HepG2 (cell line): ENCODE results near the gene ATP6V1C2. TPM values are rescaled to one million over a fixed set of nuclear protein-coding genes. Genes with fewer than 3 reads are reported as not detected.

Source experiments
- ATAC-seq: fragments of 200-7000 bp; cut with Tn5 transposase; 3 replicates; pipeline ENCODE4 v1.9.1; 2020; ENCODE audit warnings: mild to moderate bottlenecking, moderate library complexity
- BruUV-seq: library from RNA; stranded (reverse); fragments of 400-500 nt; replicated peaks from 2 replicates; lab custom pipeline; 2021; lab: Mats Ljungman, UMichigan
- CTCF ChIA-PET: fragments of 300-600 bp; formaldehyde crosslinking; extraction: SDS; loops from one replicate; lab custom pipeline; 2021; ENCODE audit warnings: low total read pairs, inconsistent platforms, low intra/inter-chr PET ratio; lab: Yijun Ruan, JAX
- POLR2A ChIA-PET: fragments of 350-600 bp; sonication (Branson Sonifier 250); formaldehyde crosslinking; loops from one replicate; lab custom pipeline; 2020; ENCODE audit warnings: antibody characterized with exemption, inconsistent platforms; lab: Yijun Ruan, JAX
- DNase-seq: peaks from one replicate; pipeline ENCODE4 v3.0.0-alpha.2; 2015; ENCODE audit warnings: low spot score
- FAIRE-seq: peaks from 3 replicates; lab custom pipeline; 2011; peaks lifted over from hg19 to GRCh38; lab: Jason Lieb, UNC
- H2AFZ ChIP-seq: one replicate; pipeline ENCODE4 v1.6.1; 2011; ENCODE audit warnings: low read length, inconsistent platforms
- H3K27ac ChIP-seq: fragments of 300-600 bp; 3 replicates; pipeline ENCODE4 v1.8.0; 2011; ENCODE audit warnings: mixed run types, mild to moderate bottlenecking, mixed read lengths, low read length, inconsistent platforms; ENCODE audit not compliant: insufficient read depth; ENCODE audit errors: extremely low read length
- H3K27me3 ChIP-seq, 2 experiments: fragments of 200-600 bp in 1 of 2; 2 replicates in 1 of 2; 3 replicates in 1 of 2; pipeline versions ENCODE4 v1.6.0 to v1.8.0; 2011; ENCODE audit warnings: low read length in 2 of 2, mild to moderate bottlenecking in 2 of 2, moderate library complexity in 2 of 2, inconsistent platforms in 1 of 2; ENCODE audit not compliant: insufficient read depth in 2 of 2, control insufficient read depth in 1 of 2
- H3K36me3 ChIP-seq, 2 experiments: fragments of 200-600 bp in 1 of 2; replicated peaks in 1 of 2; 2 replicates in 1 of 2; 3 replicates in 1 of 2; pipeline versions ENCODE4 v1.5.1 to v1.8.0; 2011; ENCODE audit warnings: low read length in 2 of 2, inconsistent platforms in 1 of 2; ENCODE audit not compliant: insufficient read depth in 2 of 2, control insufficient read depth in 1 of 2
- H3K4me1 ChIP-seq: 2 replicates; pipeline ENCODE4 v1.5.1; 2012; ENCODE audit warnings: low read length, inconsistent platforms; ENCODE audit not compliant: insufficient read depth
- H3K4me2 ChIP-seq: 2 replicates; pipeline ENCODE4 v1.6.0; 2011; ENCODE audit warnings: low read depth, low read length, inconsistent platforms
- H3K4me3 ChIP-seq, 3 experiments: fragments of 200-600 bp in 1 of 3; sonication (generic), shearing (Covaris generic) in 1 of 3; replicated peaks in 1 of 3; 2 replicates each; pipeline ENCODE4 v1.5.1; 2011 to 2016; ENCODE audit warnings: low read length in 3 of 3, inconsistent platforms in 2 of 3, low read depth in 2 of 3, mild to moderate bottlenecking in 2 of 3, control low read depth in 1 of 3, mixed read lengths in 1 of 3; ENCODE audit not compliant: insufficient read depth in 1 of 3
- H3K79me2 ChIP-seq: one replicate; pipeline ENCODE4 v1.6.1; 2011; ENCODE audit warnings: low read length, inconsistent platforms; ENCODE audit not compliant: insufficient read depth
- H3K9ac ChIP-seq: 2 replicates; pipeline ENCODE4 v1.6.0; 2011; ENCODE audit warnings: mild to moderate bottlenecking, low read depth, low read length, inconsistent platforms; ENCODE audit not compliant: insufficient read depth
- H3K9me3 ChIP-seq: 2 replicates; pipeline ENCODE4 v1.5.1; 2012; ENCODE audit warnings: mild to moderate bottlenecking, low read length
- H4K20me1 ChIP-seq: 2 replicates; pipeline ENCODE4 v1.6.0; 2011; ENCODE audit warnings: inconsistent platforms, mild to moderate bottlenecking, low read length, moderate library complexity; ENCODE audit not compliant: insufficient read depth
- FOSL2 ChIP-seq: sonication (generic); formaldehyde crosslinking; IDR thresholded peaks from 2 replicates; pipeline ENCODE4 v1.4.0; 2020; ENCODE audit warnings: missing genetic modification reagents
- KAT2B ChIP-seq: fragments of 150-350 bp; IDR thresholded peaks from 2 replicates; pipeline ENCODE4 v1.6.1; 2014; ENCODE audit warnings: low read depth, low read length, borderline replicate concordance
- KLF13 ChIP-seq: sonication (generic); formaldehyde crosslinking; IDR thresholded peaks from 2 replicates; pipeline ENCODE4 v1.4.0; 2020; ENCODE audit warnings: mild to moderate bottlenecking, missing genetic modification reagents
- MED1 ChIP-seq: sonication (generic); formaldehyde crosslinking; IDR thresholded peaks from 2 replicates; pipeline ENCODE4 v1.4.0; 2020; ENCODE audit warnings: missing genetic modification reagents
- PRPF4 ChIP-seq: fragments of 200-400 bp; formaldehyde crosslinking; IDR thresholded peaks from 2 replicates; pipeline ENCODE4 v1.6.1; 2016; ENCODE audit warnings: low read length, low read depth; ENCODE audit not compliant: poor library complexity, severe bottlenecking
- RBM39 ChIP-seq: fragments of 200-400 bp; formaldehyde crosslinking; IDR thresholded peaks from one replicate; pipeline ENCODE4 v1.6.1; 2018; ENCODE audit warnings: antibody characterized with exemption, mild to moderate bottlenecking, low read depth, low read length; ENCODE audit not compliant: poor library complexity, severe bottlenecking
- SRF ChIP-seq: IDR thresholded peaks from 2 replicates; pipeline ENCODE4 v1.6.1; 2011; ENCODE audit warnings: mild to moderate bottlenecking, low read depth, low read length, moderate library complexity
- STAT5B ChIP-seq: sonication (generic); formaldehyde crosslinking; IDR thresholded peaks from 2 replicates; pipeline ENCODE4 v1.4.0; 2020; ENCODE audit warnings: missing genetic modification reagents
- TEAD3 ChIP-seq: optimal IDR thresholded peaks from 2 replicates; pipeline ENCODE3; 2016; ENCODE audit warnings: borderline replicate concordance
- ZFP36 ChIP-seq: fragments of 150-350 bp; IDR thresholded peaks from 2 replicates; pipeline ENCODE4 v1.6.1; 2018; ENCODE audit warnings: borderline replicate concordance, low read length, low read depth; ENCODE audit not compliant: partially characterized antibody
- ZFP90 ChIP-seq: sonication (generic); formaldehyde crosslinking; IDR thresholded peaks from 2 replicates; pipeline ENCODE4 v1.8.0; 2022; ENCODE audit warnings: missing genetic modification reagents, mild to moderate bottlenecking, inconsistent platforms, borderline replicate concordance
- ZNF441 ChIP-seq: sonication (generic); formaldehyde crosslinking; IDR thresholded peaks from 2 replicates; pipeline ENCODE4 v1.7.0; 2021; ENCODE audit warnings: missing genetic modification reagents, borderline replicate concordance
- ZNF672 ChIP-seq: sonication (generic); formaldehyde crosslinking; IDR thresholded peaks from 2 replicates; pipeline ENCODE4 v1.8.1; 2022; ENCODE audit warnings: missing genetic modification reagents
- WGBS: methylation state at CpG from one replicate; pipeline ENCODE4 v1.1.6; 2017; ENCODE audit warnings: low lambda C conversion rate; 5-methylcytosine and 5-hydroxymethylcytosine counted together
- in situ Hi-C: cut with HindIII; loops from 2 replicates; pipeline ENCODE4 v1.10.0; 2017; ENCODE audit warnings: low pct_unique_long_range_greater_than_20kb; ENCODE audit not compliant: extremely low pct_ligation_motif_present
- intact Hi-C: fragments of 100-400 bp; cut with micrococcal nuclease; formaldehyde crosslinking; loops from one replicate; pipeline ENCODE4 v1.10.0; 2022; ENCODE audit not compliant: unreplicated experiment
- polyA plus RNA-seq, 8 experiments: library from polyadenylated mRNA; depleted of rRNA in 3 of 8; stranded (reverse) in 7 of 8; unstranded in 1 of 8; fragments of >200 nt; fragmentation: Illumina TruSeq in 4 of 8; extraction: Trizol in 4 of 8; gene quantifications; 2 replicates each; pipeline versions ENCODE4 v1.2.1 to v1.2.3, GENCODE V29; 2011 to 2016; ENCODE audit warnings: low read depth in 4 of 8, missing spikeins in 1 of 8, mixed read lengths in 1 of 8; ENCODE audit not compliant: insufficient read depth in 1 of 8
- total RNA-seq, 5 experiments: library from RNA; depleted of rRNA; stranded (reverse); fragments of >200 nt; fragmentation: Illumina TruSeq; extraction: Trizol; gene quantifications; 2 replicates each; pipeline ENCODE4 v1.2.3, GENCODE V29; 2016; ENCODE audit warnings: low read depth in 1 of 5
- TF ChIP-seq, protein P1 (sequence below): sonication (generic); formaldehyde crosslinking; IDR thresholded peaks from one replicate; pipeline ENCODE4 v1.5.1; 2020; ENCODE audit warnings: mild to moderate bottlenecking, missing genetic modification reagents; ENCODE audit errors: not compliant biosample characterization
- TF ChIP-seq, protein P2 (sequence below): sonication (generic); formaldehyde crosslinking; IDR thresholded peaks from 2 replicates; pipeline ENCODE4 v1.4.0; 2020; ENCODE audit warnings: mild to moderate bottlenecking, low read depth, missing genetic modification reagents

ATP6V1C2 gene
- total and polyA plus RNA-seq, 2 of the 13 experiments (the other 11 are each of a cell fraction or from before 2014, with no cell fraction given), result 0.04 to 0.29 TPM

DNA sequence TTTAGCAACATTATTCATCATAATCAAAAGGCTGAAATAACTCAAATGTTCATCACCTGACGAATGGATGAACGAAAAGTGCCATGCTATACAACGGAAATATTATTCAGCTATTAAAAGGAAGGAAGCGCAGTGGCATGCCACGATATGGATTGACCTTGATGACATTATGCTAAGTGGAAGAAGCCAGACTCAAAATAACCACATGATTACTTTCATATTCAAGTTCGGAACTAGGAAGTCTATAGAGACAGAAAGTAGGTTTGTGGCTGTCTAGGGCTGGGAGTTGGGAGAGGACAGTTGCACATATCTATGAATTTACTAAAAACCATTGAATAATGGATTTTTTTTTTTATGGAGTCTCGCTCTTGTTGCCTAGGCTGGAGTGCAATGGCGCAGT is 104.6 kb downstream of the ATP6V1C2 start:
- POLR2A ChIA-PET, result no interaction called here
- TF ChIP-seq RBM39 (no peak), SRF (no peak), TEAD3 (no peak), KAT2B (no peak), KLF13 (CRISPR knock-in tag) (no peak), MED1 (CRISPR knock-in tag) (no peak), STAT5B (CRISPR knock-in tag) (no peak), PRPF4 (no peak), ZNF672 (no peak), FOSL2 (CRISPR knock-in tag) (no peak), ZNF441 (CRISPR knock-in tag) (no peak), ZFP36 (no peak), ZFP90 (CRISPR knock-in tag) (no peak)
- TF ChIP-seq, protein P1, sequence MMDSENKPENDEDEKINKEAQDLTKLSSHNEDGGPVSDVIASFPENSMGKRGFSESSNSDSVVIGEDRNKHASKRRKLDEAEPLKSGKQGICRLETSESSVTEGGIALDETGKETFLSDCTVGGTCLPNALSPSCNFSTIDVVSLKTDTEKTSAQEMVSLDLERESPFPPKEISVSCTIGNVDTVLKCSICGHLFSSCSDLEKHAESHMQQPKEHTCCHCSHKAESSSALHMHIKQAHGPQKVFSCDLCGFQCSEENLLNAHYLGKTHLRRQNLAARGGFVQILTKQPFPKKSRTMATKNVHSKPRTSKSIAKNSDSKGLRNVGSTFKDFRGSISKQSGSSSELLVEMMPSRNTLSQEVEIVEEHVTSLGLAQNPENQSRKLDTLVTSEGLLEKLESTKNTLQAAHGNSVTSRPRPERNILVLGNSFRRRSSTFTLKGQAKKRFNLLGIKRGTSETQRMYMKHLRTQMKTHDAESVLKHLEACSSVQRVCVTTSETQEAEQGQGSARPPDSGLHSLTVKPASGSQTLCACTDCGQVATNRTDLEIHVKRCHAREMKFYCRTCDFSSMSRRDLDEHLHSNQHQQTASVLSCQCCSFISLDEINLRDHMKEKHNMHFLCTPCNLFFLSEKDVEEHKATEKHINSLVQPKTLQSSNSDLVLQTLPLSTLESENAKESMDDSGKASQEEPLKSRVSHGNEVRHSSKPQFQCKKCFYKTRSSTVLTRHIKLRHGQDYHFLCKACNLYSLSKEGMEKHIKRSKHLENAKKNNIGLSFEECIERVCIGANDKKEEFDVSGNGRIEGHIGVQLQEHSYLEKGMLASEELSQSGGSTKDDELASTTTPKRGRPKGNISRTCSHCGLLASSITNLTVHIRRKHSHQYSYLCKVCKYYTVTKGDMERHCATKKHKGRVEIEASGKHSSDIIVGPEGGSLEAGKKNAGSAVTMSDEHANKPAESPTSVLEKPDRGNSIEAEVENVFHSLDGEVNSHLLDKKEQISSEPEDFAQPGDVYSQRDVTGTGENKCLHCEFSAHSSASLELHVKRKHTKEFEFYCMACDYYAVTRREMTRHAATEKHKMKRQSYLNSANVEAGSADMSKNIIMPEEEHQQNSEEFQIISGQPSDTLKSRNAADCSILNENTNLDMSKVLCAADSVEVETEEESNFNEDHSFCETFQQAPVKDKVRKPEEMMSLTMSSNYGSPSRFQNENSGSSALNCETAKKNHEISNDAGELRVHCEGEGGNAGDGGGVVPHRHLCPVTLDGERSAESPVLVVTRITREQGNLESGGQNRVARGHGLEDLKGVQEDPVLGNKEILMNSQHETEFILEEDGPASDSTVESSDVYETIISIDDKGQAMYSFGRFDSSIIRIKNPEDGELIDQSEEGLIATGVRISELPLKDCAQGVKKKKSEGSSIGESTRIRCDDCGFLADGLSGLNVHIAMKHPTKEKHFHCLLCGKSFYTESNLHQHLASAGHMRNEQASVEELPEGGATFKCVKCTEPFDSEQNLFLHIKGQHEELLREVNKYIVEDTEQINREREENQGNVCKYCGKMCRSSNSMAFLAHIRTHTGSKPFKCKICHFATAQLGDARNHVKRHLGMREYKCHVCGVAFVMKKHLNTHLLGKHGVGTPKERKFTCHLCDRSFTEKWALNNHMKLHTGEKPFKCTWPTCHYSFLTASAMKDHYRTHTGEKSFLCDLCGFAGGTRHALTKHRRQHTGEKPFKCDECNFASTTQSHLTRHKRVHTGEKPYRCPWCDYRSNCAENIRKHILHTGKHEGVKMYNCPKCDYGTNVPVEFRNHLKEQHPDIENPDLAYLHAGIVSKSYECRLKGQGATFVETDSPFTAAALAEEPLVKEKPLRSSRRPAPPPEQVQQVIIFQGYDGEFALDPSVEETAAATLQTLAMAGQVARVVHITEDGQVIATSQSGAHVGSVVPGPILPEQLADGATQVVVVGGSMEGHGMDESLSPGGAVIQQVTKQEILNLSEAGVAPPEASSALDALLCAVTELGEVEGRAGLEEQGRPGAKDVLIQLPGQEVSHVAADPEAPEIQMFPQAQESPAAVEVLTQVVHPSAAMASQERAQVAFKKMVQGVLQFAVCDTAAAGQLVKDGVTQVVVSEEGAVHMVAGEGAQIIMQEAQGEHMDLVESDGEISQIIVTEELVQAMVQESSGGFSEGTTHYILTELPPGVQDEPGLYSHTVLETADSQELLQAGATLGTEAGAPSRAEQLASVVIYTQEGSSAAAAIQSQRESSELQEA (CRISPR knock-in tag), result no peak
- TF ChIP-seq, protein P2, sequence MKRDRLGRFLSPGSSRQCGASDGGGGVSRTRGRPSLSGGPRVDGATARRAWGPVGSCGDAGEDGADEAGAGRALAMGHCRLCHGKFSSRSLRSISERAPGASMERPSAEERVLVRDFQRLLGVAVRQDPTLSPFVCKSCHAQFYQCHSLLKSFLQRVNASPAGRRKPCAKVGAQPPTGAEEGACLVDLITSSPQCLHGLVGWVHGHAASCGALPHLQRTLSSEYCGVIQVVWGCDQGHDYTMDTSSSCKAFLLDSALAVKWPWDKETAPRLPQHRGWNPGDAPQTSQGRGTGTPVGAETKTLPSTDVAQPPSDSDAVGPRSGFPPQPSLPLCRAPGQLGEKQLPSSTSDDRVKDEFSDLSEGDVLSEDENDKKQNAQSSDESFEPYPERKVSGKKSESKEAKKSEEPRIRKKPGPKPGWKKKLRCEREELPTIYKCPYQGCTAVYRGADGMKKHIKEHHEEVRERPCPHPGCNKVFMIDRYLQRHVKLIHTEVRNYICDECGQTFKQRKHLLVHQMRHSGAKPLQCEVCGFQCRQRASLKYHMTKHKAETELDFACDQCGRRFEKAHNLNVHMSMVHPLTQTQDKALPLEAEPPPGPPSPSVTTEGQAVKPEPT (CRISPR knock-in tag), result no peak

More for the DNA sequence above, 104.6 kb downstream of the ATP6V1C2 start:
- Histone ChIP-seq H2AFZ (no peak overlapping the region), H3K9me3 (no peaks in the 10 kb centered on the region), H3K4me2 (no peak overlapping the region), H3K79me2 (no peaks in the 10 kb centered on the region), H4K20me1 (no peaks in the 10 kb centered on the region), H3K27me3 (peaks cover 6 to 72% of the 10 kb centered on the region in 2 experiments; a peak in 4 of 5 replicates), H3K27ac (no peak overlapping the region), H3K4me3 (no peak overlapping the region), H3K9ac (no peak overlapping the region), H3K36me3 (no peaks in the 10 kb centered on the region), H3K4me1 (no peaks in the 10 kb centered on the region)
- in situ Hi-C loops (no loop called here), intact Hi-C loops (no loop called here)
- ATAC-seq (no peak), FAIRE-seq (peak; percentile 34), DNase-seq (no peak)
- no TSS peak for BruUV-seq
- 39% methylated on average over 8 of the region's 8 CpGs for WGBS
- CTCF ChIA-PET, result no interaction called here
